Esophagus muscularis mucosa (tissue), 4 donors: ENCODE results near the gene OGFRL1. TPM values are rescaled to one million over a fixed set of nuclear protein-coding genes. Genes with fewer than 3 reads are reported as not detected.
A peak's percentile ranks its signal among the peaks of the same experiment; 100 is the strongest.
"Not testable (repeated sequence)": the region's sequence is repeated elsewhere in the genome, so short reads cannot be mapped to it uniquely, and the experiment has no call there.

Experiments
- DNase-seq: peaks from one replicate; pipeline ENCODE4 v3.0.0-alpha.2; 2017; ENCODE audit errors: extremely low spot score
- H3K27ac ChIP-seq, 4 donors: fragments of 200-600 bp; sonication (generic); replicated peaks in 1 of 4; 1 replicate in 3 of 4; 2 replicates in 1 of 4; pipeline ENCODE4 v1.5.1; 2016 to 2019; ENCODE audit warnings: mild to moderate bottlenecking in 1 of 4
- H3K27me3 ChIP-seq, 4 donors: fragments of 200-600 bp; sonication (generic); one replicate each; pipeline versions ENCODE4 v1.5.1 to v1.6.0; 2016 to 2019
- H3K36me3 ChIP-seq, 4 donors: fragments of 200-600 bp; sonication (generic); one replicate each; pipeline ENCODE4 v1.5.1; 2016 to 2019
- H3K4me1 ChIP-seq, 4 donors: fragments of 200-600 bp; sonication (generic); one replicate each; pipeline ENCODE4 v1.5.1; 2016 to 2019
- H3K4me3 ChIP-seq, 4 donors: fragments of 200-600 bp; sonication (generic); 1 replicate in 2 of 4; 2 replicates in 2 of 4; pipeline ENCODE4 v1.5.1; 2016 to 2019; ENCODE audit warnings: mild to moderate bottlenecking in 4 of 4, moderate library complexity in 1 of 4
- H3K9me3 ChIP-seq, 4 donors: fragments of 200-600 bp; sonication (generic); 1 replicate in 3 of 4; 2 replicates in 1 of 4; pipeline ENCODE4 v1.5.1; 2016 to 2019
- CTCF ChIP-seq, 3 experiments: fragments of 200-600 bp in 2 of 3; fragments of 450-650 bp in 1 of 3; sonication (generic) in 2 of 3; IDR thresholded peaks; one replicate each; pipeline ENCODE4 v1.5.1; 2017 to 2019; ENCODE audit warnings: antibody characterized with exemption in 3 of 3, mild to moderate bottlenecking in 2 of 3, moderate library complexity in 1 of 3
- EP300 ChIP-seq: sonication (generic); formaldehyde crosslinking; IDR thresholded peaks from one replicate; pipeline ENCODE4 v1.6.1; 2017; ENCODE audit warnings: antibody characterized with exemption
- POLR2A ChIP-seq: fragments of 450-650 bp; IDR thresholded peaks from one replicate; pipeline ENCODE4 v1.6.1; 2017; ENCODE audit warnings: antibody characterized with exemption, moderate library complexity, mild to moderate bottlenecking, low read depth
- POLR2AphosphoS5 ChIP-seq, 2 donors: sonication (generic); formaldehyde crosslinking; IDR thresholded peaks; one replicate each; pipeline ENCODE4 v1.6.1; 2017; ENCODE audit warnings: antibody characterized with exemption in 2 of 2
- WGBS: methylation state at CpG from one replicate; pipeline ENCODE4 v1.1.5; 2018; 5-methylcytosine and 5-hydroxymethylcytosine counted together
- intact Hi-C: fragments of 100-400 bp; cut with DNase I; formaldehyde crosslinking; loops from one replicate; pipeline ENCODE4 v1.15.1; 2023
- total RNA-seq, 4 donors: library from RNA; depleted of rRNA; stranded (reverse); fragments of >200 nt; gene quantifications; one replicate each; pipeline versions ENCODE4 v1.1.0 to v1.2.1, GENCODE V29; 2016

Gene OGFRL1
- total RNA-seq, 4 donors from 2014 or later, result 29.2 to 48.2 (median 40.8) TPM

GRCh38 chr6:71254323-71254722 is 34.3 kb upstream of the OGFRL1 start:
- no peaks in the 10 kb centered on the region for H3K36me3 ChIP-seq
- H3K27ac ChIP-seq, result no peak overlapping the region
- no peaks in the 10 kb centered on the region for H3K27me3 ChIP-seq
- H3K4me3 ChIP-seq, result no peak overlapping the region
- peaks cover 14 to 38% (median 19%) of the 10 kb centered on the region in 4 donors for H3K4me1 ChIP-seq
- TF ChIP-seq POLR2AphosphoS5 (IDR thresholded peaks at IDR 0.05), result no peak
- TF ChIP-seq CTCF (IDR thresholded peaks at IDR 0.05), result no peak
- TF ChIP-seq EP300, result no peak
- TF ChIP-seq POLR2A, result no peak
- 51% methylated on average over 3 of the region's 3 CpGs for WGBS
- no peak for DNase-seq
- intact Hi-C loops, result no loop called here
- H3K9me3 ChIP-seq, result no peaks in the 10 kb centered on the region

- Histone ChIP-seq H3K27me3 (no peaks in the 10 kb centered on the region), H3K36me3 (no peaks in the 10 kb centered on the region), H3K27ac (peak overlapping the region in 3 of 4 donors; percentile 23 to 31 (median 30)), H3K9me3 (no peaks in the 10 kb centered on the region), H3K4me3 (no peak overlapping the region), H3K4me1 (peaks cover 0 to 18% (median 4%) of the 10 kb centered on the region in 4 donors)
- peak in 1 of 2 donors; percentile 26 for TF ChIP-seq POLR2AphosphoS5 (IDR thresholded peaks at IDR 0.05)
- no peak for TF ChIP-seq EP300
- 86% methylated on average over 7 of the region's 7 CpGs for WGBS
- intact Hi-C loops, result no loop called here
- no peak for DNase-seq
Observed at GRCh38 chr6:71258078-71258866, 30.3 kb upstream of the OGFRL1 start.

GRCh38 chr6:71259888-71260604 is 28.6 kb upstream of the OGFRL1 start:
- Histone ChIP-seq H3K4me1 (peaks cover 0 to 13% (median 0%) of the 10 kb centered on the region in 4 donors), H3K27ac (no peak overlapping the region), H3K27me3 (no peaks in the 10 kb centered on the region), H3K4me3 (no peak overlapping the region), H3K36me3 (no peaks in the 10 kb centered on the region), H3K9me3 (no peaks in the 10 kb centered on the region)
- intact Hi-C loops, result no loop called here
- TF ChIP-seq CTCF (IDR thresholded peaks at IDR 0.05) (no peak), POLR2AphosphoS5 (IDR thresholded peaks at IDR 0.05) (no peak), EP300 (no peak), POLR2A (no peak)
- 92% methylated on average over 2 of the region's 2 CpGs for WGBS
- no peak for DNase-seq

- Histone ChIP-seq H3K36me3 (no peaks in the 10 kb centered on the region), H3K4me3 (peak overlapping the region in 1 of 4 donors; percentile 9), H3K9me3 (no peaks in the 10 kb centered on the region), H3K27ac (peak overlapping the region in 2 of 4 donors; percentile 0 to 2), H3K27me3 (no peaks in the 10 kb centered on the region), H3K4me1 (peaks cover 0 to 3% (median 0%) of the 10 kb centered on the region in 4 donors)
- TF ChIP-seq POLR2A (no peak), EP300 (no peak), CTCF (IDR thresholded peaks at IDR 0.05) (no peak), POLR2AphosphoS5 (IDR thresholded peaks at IDR 0.05) (no peak)
- DNase-seq, result no peak
- intact Hi-C loops, result no loop called here
- 88% methylated on average over 7 of the region's 7 CpGs for WGBS
Observed at GRCh38 chr6:71262914-71263313, 25.7 kb upstream of the OGFRL1 start.

- H3K4me3 ChIP-seq, H3K27me3 ChIP-seq, DNase-seq, H3K4me1 ChIP-seq, intact Hi-C loops, H3K9me3 ChIP-seq, H3K36me3 ChIP-seq, H3K27ac ChIP-seq: not testable (repeated sequence)
- no CpG with 5 or more reads among the region's 24 CpGs for WGBS
Observed at GRCh38 chr6:71266392-71266791, 22.2 kb upstream of the OGFRL1 start.
